Neural cell (in vitro differentiated cells): ENCODE data around the gene PARD3B.

Experiments
- EP300 ChIP-seq: fragments of 450-650 bp; conservative IDR thresholded peaks from 2 replicates; pipeline ENCODE4 v1.6.1; 2014; ENCODE audit warnings: antibody characterized with exemption, mild to moderate bottlenecking, moderate library complexity; ENCODE audit not compliant: poor library complexity, severe bottlenecking
- EZH2 ChIP-seq: fragments of 200-600, 300-800 bp; shearing (Covaris generic), sonication (generic); IDR thresholded peaks from 2 replicates; pipeline ENCODE4 v1.6.1; 2014; ENCODE audit warnings: antibody characterized with exemption, low read length, borderline replicate concordance, mild to moderate bottlenecking; ENCODE audit not compliant: insufficient read depth, poor library complexity, severe bottlenecking
- TF ChIP-seq, protein P1 (sequence below): fragments of 450-650 bp; IDR thresholded peaks from 2 replicates; pipeline ENCODE4 v1.5.1; 2014; ENCODE audit warnings: antibody characterized with exemption, mild to moderate bottlenecking, moderate library complexity; ENCODE audit not compliant: poor library complexity, severe bottlenecking
- TF ChIP-seq, protein P2 (sequence below): IDR thresholded peaks from 2 replicates; pipeline ENCODE4 v1.6.1; 2012; ENCODE audit warnings: borderline replicate concordance

DNA sequence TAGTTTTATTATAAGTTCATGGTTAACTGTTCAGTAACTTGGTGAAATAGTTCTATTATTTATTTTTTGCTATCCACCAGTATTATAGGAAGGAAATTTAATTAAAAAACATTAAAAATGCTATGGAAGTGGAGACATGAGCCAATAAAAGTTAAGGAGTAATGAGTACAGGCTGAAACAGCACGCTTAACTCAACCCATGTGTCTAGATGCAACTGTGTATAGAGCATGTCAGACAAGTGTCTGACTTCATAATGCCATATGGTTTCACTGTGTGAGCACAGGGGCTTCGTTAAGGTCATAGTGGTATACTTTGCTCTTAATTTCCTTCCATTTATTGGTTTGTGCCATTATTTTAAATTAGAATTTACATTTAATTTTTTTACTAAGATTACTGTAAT, 570.2 kb downstream of the PARD3B start:
- TF ChIP-seq EP300 (no peak), EZH2 (no peak)
- TF ChIP-seq, protein P1, sequence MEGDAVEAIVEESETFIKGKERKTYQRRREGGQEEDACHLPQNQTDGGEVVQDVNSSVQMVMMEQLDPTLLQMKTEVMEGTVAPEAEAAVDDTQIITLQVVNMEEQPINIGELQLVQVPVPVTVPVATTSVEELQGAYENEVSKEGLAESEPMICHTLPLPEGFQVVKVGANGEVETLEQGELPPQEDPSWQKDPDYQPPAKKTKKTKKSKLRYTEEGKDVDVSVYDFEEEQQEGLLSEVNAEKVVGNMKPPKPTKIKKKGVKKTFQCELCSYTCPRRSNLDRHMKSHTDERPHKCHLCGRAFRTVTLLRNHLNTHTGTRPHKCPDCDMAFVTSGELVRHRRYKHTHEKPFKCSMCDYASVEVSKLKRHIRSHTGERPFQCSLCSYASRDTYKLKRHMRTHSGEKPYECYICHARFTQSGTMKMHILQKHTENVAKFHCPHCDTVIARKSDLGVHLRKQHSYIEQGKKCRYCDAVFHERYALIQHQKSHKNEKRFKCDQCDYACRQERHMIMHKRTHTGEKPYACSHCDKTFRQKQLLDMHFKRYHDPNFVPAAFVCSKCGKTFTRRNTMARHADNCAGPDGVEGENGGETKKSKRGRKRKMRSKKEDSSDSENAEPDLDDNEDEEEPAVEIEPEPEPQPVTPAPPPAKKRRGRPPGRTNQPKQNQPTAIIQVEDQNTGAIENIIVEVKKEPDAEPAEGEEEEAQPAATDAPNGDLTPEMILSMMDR: no peak
- TF ChIP-seq, protein P2, sequence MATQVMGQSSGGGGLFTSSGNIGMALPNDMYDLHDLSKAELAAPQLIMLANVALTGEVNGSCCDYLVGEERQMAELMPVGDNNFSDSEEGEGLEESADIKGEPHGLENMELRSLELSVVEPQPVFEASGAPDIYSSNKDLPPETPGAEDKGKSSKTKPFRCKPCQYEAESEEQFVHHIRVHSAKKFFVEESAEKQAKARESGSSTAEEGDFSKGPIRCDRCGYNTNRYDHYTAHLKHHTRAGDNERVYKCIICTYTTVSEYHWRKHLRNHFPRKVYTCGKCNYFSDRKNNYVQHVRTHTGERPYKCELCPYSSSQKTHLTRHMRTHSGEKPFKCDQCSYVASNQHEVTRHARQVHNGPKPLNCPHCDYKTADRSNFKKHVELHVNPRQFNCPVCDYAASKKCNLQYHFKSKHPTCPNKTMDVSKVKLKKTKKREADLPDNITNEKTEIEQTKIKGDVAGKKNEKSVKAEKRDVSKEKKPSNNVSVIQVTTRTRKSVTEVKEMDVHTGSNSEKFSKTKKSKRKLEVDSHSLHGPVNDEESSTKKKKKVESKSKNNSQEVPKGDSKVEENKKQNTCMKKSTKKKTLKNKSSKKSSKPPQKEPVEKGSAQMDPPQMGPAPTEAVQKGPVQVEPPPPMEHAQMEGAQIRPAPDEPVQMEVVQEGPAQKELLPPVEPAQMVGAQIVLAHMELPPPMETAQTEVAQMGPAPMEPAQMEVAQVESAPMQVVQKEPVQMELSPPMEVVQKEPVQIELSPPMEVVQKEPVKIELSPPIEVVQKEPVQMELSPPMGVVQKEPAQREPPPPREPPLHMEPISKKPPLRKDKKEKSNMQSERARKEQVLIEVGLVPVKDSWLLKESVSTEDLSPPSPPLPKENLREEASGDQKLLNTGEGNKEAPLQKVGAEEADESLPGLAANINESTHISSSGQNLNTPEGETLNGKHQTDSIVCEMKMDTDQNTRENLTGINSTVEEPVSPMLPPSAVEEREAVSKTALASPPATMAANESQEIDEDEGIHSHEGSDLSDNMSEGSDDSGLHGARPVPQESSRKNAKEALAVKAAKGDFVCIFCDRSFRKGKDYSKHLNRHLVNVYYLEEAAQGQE: no peak
